Lower lobe of right lung (tissue), 2 donors: ENCODE measurements around the gene NDRG4. TPM values are rescaled to one million over a fixed set of nuclear protein-coding genes. Genes with fewer than 3 reads are reported as not detected.

Source experiments
- ATAC-seq, 2 donors: fragments of 200-7000 bp; cut with Tn5 transposase; one replicate each; pipeline ENCODE4 v1.9.1; 2020 to 2022; ENCODE audit warnings: mild to moderate bottlenecking in 2 of 2, moderate library complexity in 2 of 2
- DNase-seq: peaks from one replicate; pipeline ENCODE4 v3.0.0-alpha.2; 2020
- H3K27ac ChIP-seq: fragments of 200-600 bp; one replicate; pipeline ENCODE4 v1.8.0; 2022
- H3K27me3 ChIP-seq: fragments of 200-600 bp; one replicate; pipeline ENCODE4 v1.8.0; 2022; ENCODE audit warnings: low read depth
- H3K36me3 ChIP-seq: fragments of 200-600 bp; one replicate; pipeline ENCODE4 v1.8.0; 2022; ENCODE audit warnings: mild to moderate bottlenecking
- H3K4me1 ChIP-seq: fragments of 200-600 bp; one replicate; pipeline ENCODE4 v1.8.0; 2022
- H3K4me3 ChIP-seq: fragments of 200-600 bp; one replicate; pipeline ENCODE4 v1.8.0; 2022; ENCODE audit warnings: mild to moderate bottlenecking
- H3K9me3 ChIP-seq: fragments of 200-600 bp; one replicate; pipeline ENCODE4 v1.8.0; 2022
- CTCF ChIP-seq: fragments of 200-600 bp; IDR thresholded peaks from one replicate; pipeline ENCODE4 v1.8.0; 2022; ENCODE audit warnings: antibody characterized with exemption, mild to moderate bottlenecking
- intact Hi-C: fragments of 100-400 bp; cut with DNase I; formaldehyde crosslinking; loops from one replicate; pipeline ENCODE4 v1.11.0; 2022
- total RNA-seq: library from RNA; stranded (reverse); fragmentation: NEBNext Ultra II Directional; extraction: Animal tissue kit (Norgen Biotek cat#: 25700); gene quantifications from one replicate; pipeline ENCODE4 v1.2.1, GENCODE V29; 2021
- donor health status: DM: no; HTN: yes; CAD: no; lungs with severe emphysema.

Gene NDRG4
- total RNA-seq, 1 donor from 2014 or later: 47.9 TPM

DNA sequence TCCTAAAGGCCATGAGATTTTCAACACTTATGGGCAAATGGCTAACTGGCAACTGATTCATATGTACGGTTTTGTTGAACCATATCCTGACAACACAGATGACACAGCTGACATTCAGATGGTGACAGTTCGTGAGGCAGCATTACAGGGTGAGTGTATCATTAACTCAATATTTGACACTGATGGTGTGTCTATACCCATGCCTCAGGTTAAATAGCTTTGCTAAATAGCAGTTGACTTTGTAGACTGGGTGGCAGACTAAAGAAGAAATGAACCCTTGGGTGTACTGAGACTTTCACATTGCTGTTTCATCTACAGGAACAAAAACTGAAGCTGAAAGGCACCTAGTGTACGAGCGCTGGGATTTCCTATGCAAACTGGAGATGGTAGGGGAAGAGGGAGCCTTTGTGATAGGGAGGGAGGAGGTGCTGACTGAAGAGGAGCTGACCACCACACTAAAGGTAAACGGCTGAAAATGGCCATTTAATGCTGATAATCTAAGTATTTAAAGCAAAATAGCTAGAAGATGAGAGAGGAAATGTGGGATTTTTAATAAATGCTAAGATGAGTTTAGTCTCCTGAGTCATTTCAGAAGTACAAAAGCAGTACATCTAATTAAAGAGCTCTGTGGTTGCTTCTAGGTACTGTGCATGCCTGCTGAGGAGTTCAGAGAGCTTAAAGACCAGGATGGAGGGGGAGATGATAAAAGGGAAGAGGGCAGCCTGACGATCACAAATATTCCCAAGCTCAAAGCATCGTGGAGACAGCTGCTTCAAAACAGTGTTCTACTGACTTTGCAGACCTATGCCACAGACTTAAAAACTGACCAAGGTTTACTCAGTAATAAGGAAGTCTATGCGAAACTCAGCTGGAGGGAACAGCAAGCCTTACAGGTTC, 18.4 kb downstream of the NDRG4 start:
- DNase-seq (no peak), ATAC-seq (no peak)
- Histone ChIP-seq H3K27me3 (no peaks in the 10 kb centered on the region), H3K9me3 (no peaks in the 10 kb centered on the region), H3K4me3 (no peak overlapping the region), H3K27ac (no peak overlapping the region), H3K4me1 (peaks cover 19% of the 10 kb centered on the region), H3K36me3 (peaks cover 69% of the 10 kb centered on the region)
- intact Hi-C loops: no loop called here
- no peak for TF ChIP-seq CTCF

DNA sequence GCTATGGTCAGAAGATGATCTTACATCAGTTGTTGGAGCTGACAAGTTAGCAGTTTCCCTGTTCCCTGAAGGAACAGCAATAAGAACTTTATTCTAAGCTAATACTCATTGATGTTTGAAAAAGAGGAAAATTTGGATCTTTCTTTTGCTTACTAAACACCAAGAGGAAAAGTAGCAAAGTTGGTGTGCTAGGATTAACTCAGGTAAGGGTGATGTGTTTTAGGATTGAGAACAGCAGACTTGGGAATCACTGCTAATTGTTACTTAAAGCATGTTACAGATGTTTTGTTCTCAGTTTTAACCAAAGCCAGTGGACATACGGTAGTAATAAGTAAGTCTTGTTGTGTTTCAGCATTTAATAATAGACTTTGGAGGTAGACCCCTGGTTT, 19.0 kb downstream of the NDRG4 start:
- no peaks in the 10 kb centered on the region for H3K27me3 ChIP-seq
- no peak for TF ChIP-seq CTCF
- no peak overlapping the region for H3K4me3 ChIP-seq
- H3K36me3 ChIP-seq: peaks cover 75% of the 10 kb centered on the region
- ATAC-seq: no peak
- intact Hi-C loops: no loop called here
- no peak for DNase-seq
- H3K9me3 ChIP-seq: no peaks in the 10 kb centered on the region
- peaks cover 19% of the 10 kb centered on the region for H3K4me1 ChIP-seq
- no peak overlapping the region for H3K27ac ChIP-seq

DNA sequence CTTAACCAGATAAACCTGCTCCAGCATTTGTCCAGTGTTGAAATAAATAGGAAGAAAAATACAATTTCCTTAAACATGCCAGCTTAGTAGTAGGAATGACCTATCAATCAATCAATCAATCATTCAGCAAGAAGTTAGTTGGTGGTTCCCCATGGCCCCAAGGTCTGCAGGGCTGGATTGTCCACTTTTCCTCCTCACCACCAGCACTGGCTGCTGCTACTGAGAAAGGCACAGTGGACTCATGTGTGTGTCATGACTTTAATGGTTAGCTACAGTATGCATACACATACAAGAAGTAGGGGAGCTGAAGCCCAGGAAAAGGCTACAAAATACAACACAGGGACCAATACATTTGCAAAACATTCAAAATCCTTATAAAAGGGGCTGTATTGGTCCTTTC, 19.8 kb downstream of the NDRG4 start:
- no peaks in the 10 kb centered on the region for H3K27me3 ChIP-seq
- intact Hi-C loops: no loop called here
- H3K9me3 ChIP-seq: no peaks in the 10 kb centered on the region
- no peak overlapping the region for H3K27ac ChIP-seq
- ATAC-seq (no peak), DNase-seq (no peak)
- H3K36me3 ChIP-seq: peaks cover 83% of the 10 kb centered on the region
- peaks cover 13% of the 10 kb centered on the region for H3K4me1 ChIP-seq
- H3K4me3 ChIP-seq: no peak overlapping the region
- TF ChIP-seq CTCF: no peak

DNA sequence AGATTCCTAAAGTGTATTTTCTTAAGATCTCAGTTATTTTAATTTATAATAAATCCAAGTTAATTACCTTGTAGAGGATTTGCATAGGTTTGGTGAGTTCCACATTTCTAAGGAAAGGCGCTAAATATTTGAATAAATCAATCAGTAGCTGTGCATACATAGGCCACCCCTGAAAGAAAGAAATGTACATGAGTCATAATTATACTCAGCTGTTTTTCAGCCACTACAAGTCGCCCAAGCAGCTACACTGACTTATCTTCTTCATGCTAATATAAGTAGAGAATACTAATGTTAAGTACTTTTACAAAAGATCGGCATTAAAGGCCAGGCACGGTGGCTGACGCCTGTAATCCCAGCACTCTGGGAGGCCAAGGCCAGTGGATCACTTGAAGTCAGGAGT, 30.2 kb downstream of the NDRG4 start:
- no peak for ATAC-seq
- peaks cover 100% of the 10 kb centered on the region for H3K36me3 ChIP-seq
- H3K27me3 ChIP-seq: no peaks in the 10 kb centered on the region
- no peak for TF ChIP-seq CTCF
- H3K9me3 ChIP-seq: no peaks in the 10 kb centered on the region
- H3K4me3 ChIP-seq: no peak overlapping the region
- no peak for DNase-seq
- no peaks in the 10 kb centered on the region for H3K4me1 ChIP-seq
- intact Hi-C loops: no loop called here
- no peak overlapping the region for H3K27ac ChIP-seq

- no peak for TF ChIP-seq CTCF
- Histone ChIP-seq H3K9me3 (no peaks in the 10 kb centered on the region), H3K4me3 (no peak overlapping the region), H3K36me3 (peaks cover 100% of the 10 kb centered on the region), H3K27me3 (no peaks in the 10 kb centered on the region), H3K27ac (no peak overlapping the region), H3K4me1 (no peaks in the 10 kb centered on the region)
- ATAC-seq (no peak), DNase-seq (no peak)
- intact Hi-C loops: no loop called here
Observed at GRCh38 chr16:58532414-58532813, 32.5 kb downstream of the NDRG4 start.
